NCI-H2196 treated with DMSO at 0.1 percent for 48 hours (cell line): Measurements from ENCODE around the gene PPP1R3C.

Experiments
- DNase-seq: peaks from one replicate; lab custom pipeline; 2025; ENCODE audit not compliant: unreplicated experiment; lab: John Stamatoyannopoulos, UW

The PPP1R3C gene

DNA sequence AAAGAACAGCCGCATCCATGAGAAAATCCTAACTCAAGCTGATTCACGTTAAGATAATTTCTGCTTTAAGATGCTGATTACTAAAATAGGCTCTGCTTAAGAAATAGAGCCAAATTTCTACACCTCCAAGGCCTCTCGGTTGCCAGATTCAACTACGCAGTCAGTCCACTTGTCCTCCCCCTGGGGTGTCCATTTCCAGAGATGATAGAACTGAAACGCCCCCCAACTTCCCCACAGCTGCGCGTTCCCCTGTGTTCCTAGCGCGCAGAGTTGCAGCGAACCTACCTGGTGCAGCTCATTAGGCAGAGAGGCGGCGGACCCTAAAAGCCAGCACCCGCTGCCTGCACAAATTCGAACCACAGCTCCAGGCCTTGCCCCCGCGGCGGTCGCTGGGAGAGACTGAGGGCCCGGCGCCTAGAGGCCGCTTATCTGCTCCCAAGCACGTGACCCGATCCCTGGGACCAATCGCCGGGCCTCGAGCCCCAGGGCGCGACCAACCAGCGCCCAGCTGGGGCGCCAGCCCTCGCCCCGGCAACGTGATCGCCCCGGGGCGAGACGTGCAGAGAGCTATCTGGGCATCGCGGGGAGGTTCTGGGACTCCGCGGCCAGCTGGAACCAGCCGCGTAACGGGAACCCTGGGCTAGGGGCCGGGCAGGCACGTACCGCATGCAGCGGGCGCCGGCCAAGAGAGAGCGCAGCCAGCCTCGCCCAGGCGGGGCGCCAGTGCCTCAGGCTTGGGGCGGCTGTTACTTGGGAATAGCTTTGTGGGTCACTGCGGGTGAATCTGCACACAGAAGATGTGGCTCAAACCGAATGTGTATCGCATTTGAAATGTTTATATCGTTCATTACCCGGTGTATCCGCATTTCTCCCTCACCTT, at the start of gene PPP1R3C:
Gene PPP1R3C (minus strand): TSS at position 401 of the 880 bp plus-strand sequence. CDS start 102 bp downstream, at position 299.
- peak; percentile 66 for DNase-seq

GRCh38 chr10:91681361-91682276, 48.7 kb upstream of the PPP1R3C start:
- no peak for DNase-seq

GRCh38 chr10:91680487-91680886, 47.6 kb upstream of the PPP1R3C start:
- DNase-seq = no peak

DNA sequence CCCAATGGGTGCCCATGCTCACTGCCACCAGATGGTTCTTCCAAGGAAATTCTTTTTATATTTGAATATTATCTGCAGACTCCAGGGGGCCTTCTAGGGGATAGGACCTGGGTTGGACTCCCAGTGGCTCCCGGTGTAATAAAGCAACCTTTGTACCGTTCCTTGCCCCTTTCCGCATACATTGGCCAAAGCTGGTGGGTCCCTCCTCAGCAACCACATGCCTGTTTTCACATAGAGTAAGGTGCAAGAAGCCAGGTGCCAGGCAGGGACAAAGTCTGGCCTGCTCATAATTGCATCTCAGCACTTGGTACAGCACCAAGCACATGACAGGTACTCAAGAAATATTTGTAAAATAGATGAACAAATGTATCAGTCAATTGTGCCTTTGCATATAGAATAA, 46.4 kb upstream of the PPP1R3C start:
- no peak for DNase-seq

DNA sequence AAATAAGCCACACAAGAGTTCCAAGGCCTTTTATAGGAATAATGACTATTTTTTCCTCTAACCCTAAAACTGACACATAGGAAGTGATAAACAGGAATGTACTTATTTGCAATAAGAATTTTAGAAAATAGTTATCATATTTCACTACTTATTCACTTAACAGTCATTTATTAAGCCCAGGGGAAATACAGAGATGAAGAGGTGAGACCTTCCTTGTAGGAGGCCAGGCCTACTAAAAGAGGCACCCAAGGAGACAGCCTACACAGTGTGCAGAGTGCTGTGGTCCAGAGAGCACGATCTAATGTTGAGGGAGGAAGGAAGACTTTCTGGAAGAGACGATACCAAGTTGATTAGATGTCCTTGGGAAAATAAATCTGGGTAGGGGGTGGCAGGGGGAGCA, 45.0 kb upstream of the PPP1R3C start:
- no peak for DNase-seq

DNA sequence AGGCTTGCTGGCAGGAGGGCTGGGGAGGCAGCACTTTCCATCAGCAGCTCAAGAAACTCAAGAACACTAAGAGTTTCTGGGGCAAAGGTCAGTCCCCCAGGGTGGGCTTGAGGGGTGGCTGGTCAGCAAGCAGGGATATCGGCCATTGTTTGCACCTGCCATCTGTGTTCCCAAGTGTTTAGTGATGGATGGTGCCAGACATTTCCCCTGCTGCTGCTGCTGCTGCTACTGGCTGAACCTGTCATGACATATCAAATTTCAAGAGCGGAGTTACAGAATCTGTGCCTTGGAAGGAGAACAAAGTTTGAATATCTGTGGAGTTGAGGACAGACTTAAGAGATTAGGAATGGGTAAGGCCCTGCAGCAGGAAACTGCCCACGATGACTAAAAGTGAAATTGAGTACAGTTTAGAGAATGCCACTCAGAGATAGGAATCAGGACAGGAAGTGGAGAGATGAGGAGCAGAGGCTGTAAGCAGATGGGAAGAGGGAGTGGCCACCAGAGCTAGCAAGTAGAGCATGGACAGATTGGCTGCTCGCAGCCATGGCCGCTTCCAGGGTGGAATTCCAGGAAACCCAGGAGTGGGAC, 39.2 kb upstream of the PPP1R3C start:
- DNase-seq = peak; percentile 2

GRCh38 chr10:91668913-91669312, 36.0 kb upstream of the PPP1R3C start:
- DNase-seq = no peak

GRCh38 chr10:91665842-91666241, 33.0 kb upstream of the PPP1R3C start:
- DNase-seq = no peak

GRCh38 chr10:91664426-91664825, 31.6 kb upstream of the PPP1R3C start:
- DNase-seq = no peak

- no peak for DNase-seq
Measured at GRCh38 chr10:91662993-91663392, 30.1 kb upstream of the PPP1R3C start.

DNA sequence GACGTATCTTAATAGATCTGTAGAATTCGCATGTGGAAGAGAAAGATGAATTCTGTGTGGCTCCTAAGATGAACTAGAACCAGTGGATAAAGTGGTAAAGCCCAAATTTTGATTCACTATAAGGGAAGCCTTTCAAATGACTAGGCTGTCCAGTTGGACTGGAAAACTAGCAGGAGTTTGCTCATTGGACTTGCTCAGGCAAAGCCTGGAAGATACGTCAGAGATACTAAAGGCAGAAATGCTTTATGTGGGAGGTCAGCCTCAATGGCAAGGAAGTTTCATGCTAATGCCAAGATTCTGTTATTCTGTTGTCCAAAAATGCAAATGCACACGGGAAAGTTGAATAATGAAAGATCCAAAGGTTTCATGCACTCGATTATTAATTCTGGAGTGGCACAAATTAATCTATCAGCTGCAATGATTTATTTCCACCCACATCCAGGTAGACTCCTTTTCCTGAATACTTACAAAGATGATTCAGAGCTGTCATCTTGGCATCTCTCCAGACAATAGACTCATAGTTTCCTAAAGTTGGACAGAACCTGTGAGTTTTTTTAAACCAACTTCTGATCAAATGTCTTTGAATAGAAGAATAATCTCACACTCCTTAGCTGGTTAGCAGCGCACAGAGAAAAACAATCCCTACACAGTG, 20.5 kb upstream of the PPP1R3C start:
- no peak for DNase-seq

DNA sequence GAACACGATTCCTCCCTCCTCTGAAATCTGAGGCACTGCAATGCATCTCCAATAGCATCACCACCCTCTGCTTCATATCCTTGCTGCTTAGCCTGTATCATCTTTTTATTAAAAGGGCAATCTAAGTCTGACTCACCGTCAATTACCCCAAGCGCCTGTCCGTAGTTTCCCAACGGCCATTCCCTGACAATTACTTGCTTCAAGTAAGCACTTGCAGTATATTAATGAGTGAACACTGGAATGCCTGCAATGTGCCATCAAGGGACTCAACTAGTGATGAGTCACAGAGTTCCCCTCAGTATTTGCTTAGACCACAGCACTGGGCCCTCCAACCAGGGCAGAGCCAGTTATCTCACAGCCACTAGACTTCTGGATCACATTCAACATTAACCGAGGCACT, 19.5 kb upstream of the PPP1R3C start:
- DNase-seq = no peak

DNA sequence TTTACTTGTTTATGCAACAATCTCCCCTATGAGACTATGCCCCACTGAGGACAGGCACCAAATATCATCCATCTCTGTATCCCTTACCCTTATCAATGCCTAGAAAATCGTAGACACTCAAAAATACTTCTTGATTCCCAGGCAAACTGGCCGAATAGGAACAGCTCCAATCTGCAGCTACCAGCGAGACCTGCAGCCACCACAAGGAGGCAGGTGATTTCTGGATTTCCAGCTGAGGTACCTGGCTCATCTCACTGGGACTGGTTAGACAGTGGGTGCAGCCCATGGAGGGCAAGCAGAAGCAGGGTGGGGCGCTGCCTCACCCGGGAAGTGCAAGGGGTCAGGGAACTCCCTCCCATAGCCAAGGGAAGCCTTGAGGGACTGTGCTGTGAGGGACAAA, 10.8 kb upstream of the PPP1R3C start:
- no peak for DNase-seq

DNA sequence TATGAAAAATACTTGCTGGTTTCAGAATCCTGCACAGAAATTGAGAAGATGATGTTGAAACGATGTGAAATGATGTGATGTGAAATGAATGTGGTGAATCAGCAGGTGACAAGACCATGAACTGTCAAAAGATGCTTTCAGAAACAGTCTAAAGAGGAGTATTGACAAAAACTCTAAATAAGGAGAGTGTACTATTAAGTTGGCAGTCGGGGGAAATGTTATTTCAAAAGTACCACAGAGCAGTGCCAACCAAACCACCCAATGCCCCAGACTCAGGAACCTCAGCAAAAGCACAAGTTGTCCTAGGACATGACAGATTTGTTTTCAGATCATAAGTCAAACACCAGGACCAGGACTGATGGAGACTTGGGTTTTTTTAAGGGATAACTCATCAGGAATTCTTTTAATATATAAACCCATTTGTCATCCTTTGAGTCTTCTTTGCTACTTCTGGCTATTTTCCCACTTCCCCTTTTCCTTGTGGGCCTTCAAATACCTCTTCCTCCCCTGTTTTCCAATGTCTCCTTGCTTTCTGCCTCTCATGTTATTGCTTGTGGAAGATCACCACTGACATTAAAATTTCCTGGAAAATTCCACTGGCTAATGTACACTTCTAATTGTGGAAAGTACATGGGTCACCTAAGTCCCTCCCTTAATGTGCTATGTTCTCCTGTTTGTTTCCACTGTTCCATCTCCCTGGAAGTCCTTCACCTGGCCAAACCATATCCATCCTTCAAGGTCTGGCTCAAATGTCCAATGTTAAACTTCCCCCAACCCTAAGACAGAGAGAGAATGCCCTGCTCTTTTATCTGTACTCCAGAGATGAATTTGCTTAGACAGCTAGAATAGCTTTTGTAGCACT, 10.2 kb upstream of the PPP1R3C start:
- DNase-seq = no peak

GRCh38 chr10:91636892-91637291, 4.0 kb upstream of the PPP1R3C start:
- DNase-seq = no peak

GRCh38 chr10:91635401-91636400, 2.8 kb upstream of the PPP1R3C start:
- DNase-seq = peak; percentile 4

DNA sequence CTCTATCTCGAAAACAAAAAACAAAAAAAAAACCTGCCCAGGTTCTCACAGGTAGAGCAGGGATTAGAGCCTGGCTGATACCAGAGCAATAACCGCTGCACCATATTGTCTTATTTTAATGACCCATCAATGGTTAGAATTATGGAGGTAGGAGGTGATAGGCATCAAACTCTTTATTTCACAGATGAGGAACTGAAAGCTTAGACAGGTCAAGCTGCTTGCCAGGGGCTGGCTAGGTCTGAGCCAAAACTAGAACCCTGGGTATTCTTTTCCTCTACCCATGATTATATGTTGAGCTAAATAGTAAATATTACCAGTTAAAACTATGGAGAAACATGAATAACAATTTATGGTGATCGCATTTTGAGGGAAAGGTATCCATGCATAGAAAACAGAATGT, 2.0 kb upstream of the PPP1R3C start:
- DNase-seq = no peak

DNA sequence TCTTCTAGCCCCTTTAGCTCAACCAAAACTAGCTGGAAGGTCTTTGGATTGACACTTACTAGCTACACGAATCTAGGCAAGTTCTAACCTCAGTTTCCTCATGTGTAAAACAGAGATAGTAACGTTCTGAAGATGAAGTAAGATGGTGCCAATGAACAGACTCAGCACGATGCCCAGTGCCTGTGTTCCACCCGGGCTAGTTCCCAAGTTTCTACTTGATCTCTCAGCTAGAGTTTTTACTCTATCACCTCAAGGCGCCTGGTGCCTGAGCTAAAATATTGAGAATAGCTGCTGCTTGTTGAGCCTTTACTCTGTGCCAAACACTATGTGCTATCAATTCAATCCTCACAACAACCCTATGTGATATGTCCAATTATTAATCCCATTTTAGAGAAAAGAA, 1.4 kb upstream of the PPP1R3C start:
- DNase-seq = no peak

- no peak for DNase-seq
Measured at GRCh38 chr10:91630625-91631024, 2.2 kb downstream of the PPP1R3C start.
